ENCODE results near the gene KRTAP5-6. TPM values are rescaled to one million over a fixed set of nuclear protein-coding genes. Genes with fewer than 3 reads are reported as not detected.

Gene KRTAP5-6
- total RNA-seq, 1 donor from 2014 or later: not detected

DNA sequence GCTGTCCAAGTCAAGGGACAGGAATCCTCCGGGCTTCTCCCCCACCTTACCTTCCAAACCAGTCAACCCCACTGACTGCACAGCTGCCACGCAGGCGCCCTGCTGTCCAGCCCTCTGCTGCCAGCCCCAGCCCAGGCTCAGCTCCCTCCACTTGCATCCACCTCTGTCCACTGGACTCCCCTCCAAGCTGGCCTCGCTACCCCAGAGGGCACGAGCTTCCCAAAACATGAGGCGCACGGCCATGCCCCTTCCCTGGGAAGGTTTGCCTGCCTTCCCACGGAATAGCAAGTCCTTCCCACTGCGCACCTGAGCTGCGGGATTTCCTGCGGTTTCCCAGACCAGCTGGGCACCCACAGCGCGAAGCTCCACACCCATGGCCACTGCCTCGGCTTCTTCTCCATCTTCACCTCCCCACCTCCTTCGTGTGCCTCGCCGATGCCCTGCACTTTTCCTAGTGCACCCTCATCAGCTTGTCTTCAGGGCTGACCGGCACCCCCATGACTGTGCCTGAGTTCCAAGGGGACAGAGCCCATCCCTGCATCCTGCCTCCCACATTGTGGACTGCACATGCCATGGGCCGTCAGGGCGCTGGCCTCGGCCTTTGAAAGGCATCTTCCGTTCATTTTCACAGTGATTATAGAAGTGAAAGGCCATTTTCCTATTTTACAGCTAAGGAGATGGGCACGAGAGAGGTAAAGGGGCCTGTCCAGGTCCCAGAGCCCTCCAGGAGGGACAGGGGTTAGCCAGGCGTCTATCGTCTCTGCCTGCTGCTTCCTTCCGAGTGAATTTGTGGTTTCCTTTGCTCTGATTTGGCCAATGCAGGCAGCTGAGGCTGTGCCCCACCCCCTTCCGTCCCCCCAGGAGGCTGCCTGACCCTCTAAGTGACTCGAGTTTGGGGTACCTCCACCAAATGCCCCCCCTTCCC lies 37.0 kb downstream of the KRTAP5-6 start:
- TF ChIP-seq, protein P1, sequence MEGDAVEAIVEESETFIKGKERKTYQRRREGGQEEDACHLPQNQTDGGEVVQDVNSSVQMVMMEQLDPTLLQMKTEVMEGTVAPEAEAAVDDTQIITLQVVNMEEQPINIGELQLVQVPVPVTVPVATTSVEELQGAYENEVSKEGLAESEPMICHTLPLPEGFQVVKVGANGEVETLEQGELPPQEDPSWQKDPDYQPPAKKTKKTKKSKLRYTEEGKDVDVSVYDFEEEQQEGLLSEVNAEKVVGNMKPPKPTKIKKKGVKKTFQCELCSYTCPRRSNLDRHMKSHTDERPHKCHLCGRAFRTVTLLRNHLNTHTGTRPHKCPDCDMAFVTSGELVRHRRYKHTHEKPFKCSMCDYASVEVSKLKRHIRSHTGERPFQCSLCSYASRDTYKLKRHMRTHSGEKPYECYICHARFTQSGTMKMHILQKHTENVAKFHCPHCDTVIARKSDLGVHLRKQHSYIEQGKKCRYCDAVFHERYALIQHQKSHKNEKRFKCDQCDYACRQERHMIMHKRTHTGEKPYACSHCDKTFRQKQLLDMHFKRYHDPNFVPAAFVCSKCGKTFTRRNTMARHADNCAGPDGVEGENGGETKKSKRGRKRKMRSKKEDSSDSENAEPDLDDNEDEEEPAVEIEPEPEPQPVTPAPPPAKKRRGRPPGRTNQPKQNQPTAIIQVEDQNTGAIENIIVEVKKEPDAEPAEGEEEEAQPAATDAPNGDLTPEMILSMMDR (IDR thresholded peaks at IDR 0.05; ENCODE audit: unreplicated experiment): no peak
- H3K9me3 Mint-ChIP-seq (ENCODE audit: low read depth): peaks cover 15% of the 10 kb centered on the region
- H3K36me3 Mint-ChIP-seq (ENCODE audit: insufficient read depth): no peaks in the 10 kb centered on the region
- H3K4me3 Mint-ChIP-seq (ENCODE audit: low read depth): no peak overlapping the region
- peaks cover 78% of the 10 kb centered on the region for H3K27me3 Mint-ChIP-seq
- H3K27ac Mint-ChIP-seq: peak overlapping the region; percentile 40
- no peak for DNase-seq (ENCODE audit: low spot score, unreplicated experiment)
- H3K4me1 Mint-ChIP-seq (ENCODE audit: low read depth): peaks cover 14% of the 10 kb centered on the region

DNA sequence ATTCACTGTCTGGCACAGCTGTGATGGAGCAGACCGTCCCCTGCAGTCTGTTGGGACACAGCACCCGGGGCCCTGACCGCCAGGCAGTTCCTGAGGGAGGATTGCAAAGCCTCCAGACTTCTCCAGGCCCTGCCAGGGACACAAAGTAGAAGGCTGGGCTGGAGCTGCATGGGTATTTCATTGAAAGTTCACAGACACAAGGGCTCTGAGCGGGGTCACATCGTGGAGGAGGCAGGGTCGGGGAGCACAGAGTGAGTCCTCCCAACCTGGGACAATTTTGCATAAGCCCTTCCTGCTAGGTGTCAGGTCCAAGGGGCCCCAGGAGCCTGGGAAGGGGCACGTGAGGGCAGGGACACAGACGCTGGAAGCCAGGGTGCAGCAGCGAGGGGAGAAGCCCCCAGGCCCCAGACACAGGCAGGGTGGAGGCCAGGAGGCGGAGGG lies 37.7 kb downstream of the KRTAP5-6 start:
- Mint-ChIP-seq H3K27ac (no peak overlapping the region), H3K4me3 (ENCODE audit: low read depth) (no peak overlapping the region), H3K4me1 (ENCODE audit: low read depth) (peaks cover 14% of the 10 kb centered on the region), H3K9me3 (ENCODE audit: low read depth) (peaks cover 15% of the 10 kb centered on the region), H3K27me3 (peaks cover 81% of the 10 kb centered on the region), H3K36me3 (ENCODE audit: insufficient read depth) (no peaks in the 10 kb centered on the region)
- TF ChIP-seq, protein P1 (IDR thresholded peaks at IDR 0.05; ENCODE audit: unreplicated experiment): no peak
- DNase-seq (ENCODE audit: low spot score, unreplicated experiment): no peak

DNA sequence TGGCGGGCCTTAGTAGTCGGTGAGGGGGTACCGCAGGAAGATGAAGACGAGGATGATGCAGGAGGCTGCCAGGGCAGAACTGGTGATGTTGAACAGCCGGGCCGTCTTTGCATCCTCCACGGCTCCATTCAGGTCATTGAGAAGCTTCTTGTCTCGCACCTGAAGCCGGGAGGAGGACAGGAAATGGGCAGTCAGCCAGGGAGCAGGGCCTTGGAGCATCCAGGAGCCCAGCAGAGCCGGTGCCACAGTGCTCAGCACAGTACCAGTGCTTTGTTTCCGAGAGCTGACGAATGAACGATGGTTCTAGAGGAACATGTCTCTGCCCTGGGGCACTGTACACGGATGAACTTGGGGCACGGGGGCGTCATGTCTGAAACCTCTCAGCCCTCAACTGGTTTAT lies 38.3 kb downstream of the KRTAP5-6 start:
- TF ChIP-seq, protein P1 (IDR thresholded peaks at IDR 0.05; ENCODE audit: unreplicated experiment): no peak
- Mint-ChIP-seq H3K4me1 (ENCODE audit: low read depth) (peaks cover 14% of the 10 kb centered on the region), H3K9me3 (ENCODE audit: low read depth) (peaks cover 15% of the 10 kb centered on the region), H3K27ac (no peak overlapping the region), H3K27me3 (peaks cover 77% of the 10 kb centered on the region), H3K4me3 (ENCODE audit: low read depth) (no peak overlapping the region), H3K36me3 (ENCODE audit: insufficient read depth) (no peaks in the 10 kb centered on the region)
- no peak for DNase-seq (ENCODE audit: low spot score, unreplicated experiment)

DNA sequence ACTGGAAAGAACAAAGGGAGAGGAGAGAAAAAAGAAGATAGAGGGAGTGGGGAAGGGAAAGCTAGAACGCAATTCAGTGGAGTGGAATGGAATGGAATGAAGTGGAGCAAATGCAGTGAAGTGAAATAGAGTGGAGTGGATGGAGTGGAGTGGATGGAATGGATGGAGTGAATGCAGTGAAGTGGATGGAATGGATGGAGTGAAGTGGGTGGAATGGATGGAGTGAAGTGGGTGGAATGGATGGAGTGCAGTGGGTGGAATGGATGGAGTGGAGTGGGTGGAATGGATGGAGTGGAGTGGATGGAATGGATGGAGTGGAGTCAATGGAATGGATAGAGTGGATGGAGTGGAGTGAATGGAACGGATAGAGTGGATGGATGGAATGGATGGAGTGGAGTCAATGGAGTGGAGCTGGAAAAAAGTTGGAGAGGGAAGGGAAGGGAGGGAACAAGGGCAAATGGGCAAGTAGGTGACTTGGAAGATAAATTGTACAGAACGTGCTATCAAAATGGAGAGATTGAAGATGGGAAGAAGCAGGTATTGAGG lies 39.5 kb downstream of the KRTAP5-6 start:
- Mint-ChIP-seq H3K36me3 (ENCODE audit: insufficient read depth) (no peaks in the 10 kb centered on the region), H3K27me3 (peaks cover 65% of the 10 kb centered on the region), H3K4me1 (ENCODE audit: low read depth) (peaks cover 12% of the 10 kb centered on the region), H3K9me3 (ENCODE audit: low read depth) (peaks cover 15% of the 10 kb centered on the region), H3K4me3 (ENCODE audit: low read depth) (no peak overlapping the region), H3K27ac (no peak overlapping the region)
- DNase-seq (ENCODE audit: low spot score, unreplicated experiment): no peak
- TF ChIP-seq, protein P1 (IDR thresholded peaks at IDR 0.05; ENCODE audit: unreplicated experiment): no peak

DNA sequence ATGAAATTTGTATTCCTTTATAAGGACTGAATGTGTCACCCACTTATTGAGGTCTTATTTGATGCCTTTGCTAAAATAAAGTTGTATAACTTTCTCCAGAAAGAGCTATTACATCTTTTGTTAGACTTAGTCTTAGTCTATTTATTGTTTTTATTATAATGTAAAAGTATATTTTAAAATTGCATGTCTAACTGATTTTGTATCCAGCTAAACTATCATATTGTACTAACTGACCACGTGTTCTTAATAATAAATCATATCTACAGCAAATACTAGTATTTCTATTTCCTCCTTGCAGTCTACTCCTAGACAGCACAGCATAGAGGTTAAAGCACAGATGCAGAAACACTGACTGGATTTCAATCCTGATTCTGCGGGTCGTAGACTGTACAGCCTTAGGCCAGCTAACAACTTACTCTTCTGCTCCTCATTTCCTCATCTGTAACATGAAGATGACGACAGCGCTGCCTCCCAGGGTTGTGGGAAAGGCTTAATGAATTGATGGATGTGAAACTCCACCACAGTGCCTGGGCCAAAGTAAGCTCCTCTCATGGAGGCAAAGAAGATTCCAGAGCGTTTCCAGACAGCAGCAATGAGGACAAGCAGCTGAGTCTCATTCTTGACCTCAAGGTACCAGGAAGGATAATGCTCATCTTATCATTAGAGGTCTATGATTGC lies 40.2 kb downstream of the KRTAP5-6 start:
- Mint-ChIP-seq H3K36me3 (ENCODE audit: insufficient read depth) (no peaks in the 10 kb centered on the region), H3K27ac (no peak overlapping the region), H3K4me3 (ENCODE audit: low read depth) (no peak overlapping the region), H3K9me3 (ENCODE audit: low read depth) (peaks cover 15% of the 10 kb centered on the region), H3K27me3 (peaks cover 60% of the 10 kb centered on the region), H3K4me1 (ENCODE audit: low read depth) (peaks cover 5% of the 10 kb centered on the region)
- no peak for DNase-seq (ENCODE audit: low spot score, unreplicated experiment)
- TF ChIP-seq, protein P1 (IDR thresholded peaks at IDR 0.05; ENCODE audit: unreplicated experiment): no peak

Measured in progenitor cell of endocrine pancreas (in vitro differentiated cells).